Ascending aorta (tissue), 2 donors: ENCODE data around the gene NCAPG2. TPM values are rescaled to one million over a fixed set of nuclear protein-coding genes. Genes with fewer than 3 reads are reported as not detected.
"Not testable (repeated sequence)": the region's sequence is repeated elsewhere in the genome, so short reads cannot be mapped to it uniquely, and the experiment has no call there.

Source experiments
- DNase-seq, 2 donors: peaks; one replicate each; pipeline ENCODE4 v3.0.0-alpha.2; 2019; ENCODE audit warnings: low spot score in 2 of 2
- H3K27ac ChIP-seq, 2 donors: fragments of 200-600 bp; sonication (generic); one replicate each; pipeline ENCODE4 v1.5.1; 2016 to 2017; ENCODE audit warnings: mild to moderate bottlenecking in 1 of 2
- H3K27me3 ChIP-seq: fragments of 200-600 bp; sonication (generic); one replicate; pipeline ENCODE4 v1.5.1; 2017
- H3K36me3 ChIP-seq, 2 donors: fragments of 200-600 bp; sonication (generic); one replicate each; pipeline ENCODE4 v1.5.1; 2016
- H3K4me1 ChIP-seq, 2 donors: fragments of 200-600 bp; sonication (generic); one replicate each; pipeline ENCODE4 v1.5.1; 2016 to 2017; ENCODE audit warnings: mild to moderate bottlenecking in 1 of 2
- H3K4me3 ChIP-seq, 2 donors: fragments of 200-600 bp; sonication (generic); one replicate each; pipeline ENCODE4 v1.5.1; 2016 to 2017; ENCODE audit warnings: mild to moderate bottlenecking in 1 of 2
- H3K9me3 ChIP-seq, 2 donors: fragments of 200-600 bp; sonication (generic); one replicate each; pipeline ENCODE4 v1.5.1; 2016
- intact Hi-C: fragments of 100-400 bp; cut with DNase I; formaldehyde crosslinking; loops from one replicate; pipeline ENCODE4 v1.15.1; 2023
- total RNA-seq: library from RNA; depleted of rRNA; stranded (reverse); fragments of >200 nt; gene quantifications from one replicate; pipeline ENCODE4 v1.1.0, GENCODE V29; 2016
- TF ChIP-seq, protein P1 (sequence below), 3 experiments: fragments of 200-600 bp in 2 of 3; fragments of 450-650 bp in 1 of 3; sonication (generic) in 2 of 3; IDR thresholded peaks; one replicate each; pipeline ENCODE4 v1.5.1; 2016 to 2019; ENCODE audit warnings: antibody characterized with exemption in 3 of 3, mild to moderate bottlenecking in 1 of 3, moderate library complexity in 1 of 3

NCAPG2 gene
- total RNA-seq, 1 donor from 2014 or later: 1.6 TPM

DNA sequence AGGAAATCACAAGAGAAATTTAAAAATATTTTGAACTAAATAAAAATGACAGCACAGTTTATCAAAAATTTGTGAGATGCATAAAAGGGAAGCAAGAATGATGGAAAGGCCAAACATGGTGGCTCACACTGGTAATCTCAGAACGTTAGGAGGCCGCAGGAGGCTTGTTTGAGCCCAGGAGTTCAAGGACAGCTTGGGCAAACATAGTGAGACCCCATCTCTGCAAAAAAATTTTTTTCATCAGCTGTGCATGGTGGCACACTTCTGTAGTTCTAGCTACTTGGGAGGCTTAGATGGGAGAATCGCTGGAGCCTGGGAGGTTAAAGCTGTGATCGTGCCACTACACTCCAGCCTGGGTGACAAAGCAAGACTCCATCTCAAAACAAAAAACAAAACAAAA, 62.5 kb downstream of the NCAPG2 start:
- TF ChIP-seq, protein P1, sequence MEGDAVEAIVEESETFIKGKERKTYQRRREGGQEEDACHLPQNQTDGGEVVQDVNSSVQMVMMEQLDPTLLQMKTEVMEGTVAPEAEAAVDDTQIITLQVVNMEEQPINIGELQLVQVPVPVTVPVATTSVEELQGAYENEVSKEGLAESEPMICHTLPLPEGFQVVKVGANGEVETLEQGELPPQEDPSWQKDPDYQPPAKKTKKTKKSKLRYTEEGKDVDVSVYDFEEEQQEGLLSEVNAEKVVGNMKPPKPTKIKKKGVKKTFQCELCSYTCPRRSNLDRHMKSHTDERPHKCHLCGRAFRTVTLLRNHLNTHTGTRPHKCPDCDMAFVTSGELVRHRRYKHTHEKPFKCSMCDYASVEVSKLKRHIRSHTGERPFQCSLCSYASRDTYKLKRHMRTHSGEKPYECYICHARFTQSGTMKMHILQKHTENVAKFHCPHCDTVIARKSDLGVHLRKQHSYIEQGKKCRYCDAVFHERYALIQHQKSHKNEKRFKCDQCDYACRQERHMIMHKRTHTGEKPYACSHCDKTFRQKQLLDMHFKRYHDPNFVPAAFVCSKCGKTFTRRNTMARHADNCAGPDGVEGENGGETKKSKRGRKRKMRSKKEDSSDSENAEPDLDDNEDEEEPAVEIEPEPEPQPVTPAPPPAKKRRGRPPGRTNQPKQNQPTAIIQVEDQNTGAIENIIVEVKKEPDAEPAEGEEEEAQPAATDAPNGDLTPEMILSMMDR (IDR thresholded peaks at IDR 0.05): no peak
- DNase-seq: no peak
- Histone ChIP-seq H3K27ac (no peak overlapping the region), H3K36me3 (peaks cover 0 to 7% of the 10 kb centered on the region in 2 donors), H3K4me3 (no peak overlapping the region), H3K4me1 (no peaks in the 10 kb centered on the region), H3K27me3 (no peaks in the 10 kb centered on the region), H3K9me3 (no peaks in the 10 kb centered on the region)
- intact Hi-C loops: no loop called here

DNA sequence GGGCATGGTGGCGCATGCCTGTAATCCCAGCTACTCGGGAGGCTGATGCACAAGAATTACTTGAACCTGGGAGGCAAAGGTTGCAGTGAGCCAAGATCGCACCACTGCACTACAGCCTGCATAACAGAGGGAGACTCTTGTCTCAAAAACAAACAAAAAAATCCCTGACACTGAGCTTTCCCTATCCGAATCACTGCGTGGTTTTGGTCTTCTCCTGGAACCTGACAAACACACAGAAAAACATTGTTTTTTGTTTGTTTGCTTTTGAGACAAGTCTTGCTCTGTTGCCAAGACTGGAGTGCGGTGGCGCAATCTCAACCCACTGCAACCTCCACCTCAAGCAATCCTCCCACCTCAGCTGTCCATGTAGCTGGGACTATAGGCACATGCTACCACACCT, 66.6 kb downstream of the NCAPG2 start:
- TF ChIP-seq, protein P1 (IDR thresholded peaks at IDR 0.05): no peak
- Histone ChIP-seq H3K27ac (no peak overlapping the region), H3K27me3 (no peaks in the 10 kb centered on the region), H3K9me3 (no peaks in the 10 kb centered on the region), H3K4me3 (no peak overlapping the region), H3K4me1 (no peaks in the 10 kb centered on the region), H3K36me3 (peaks cover 0 to 4% of the 10 kb centered on the region in 2 donors)
- DNase-seq: no peak
- intact Hi-C loops: no loop called here

DNA sequence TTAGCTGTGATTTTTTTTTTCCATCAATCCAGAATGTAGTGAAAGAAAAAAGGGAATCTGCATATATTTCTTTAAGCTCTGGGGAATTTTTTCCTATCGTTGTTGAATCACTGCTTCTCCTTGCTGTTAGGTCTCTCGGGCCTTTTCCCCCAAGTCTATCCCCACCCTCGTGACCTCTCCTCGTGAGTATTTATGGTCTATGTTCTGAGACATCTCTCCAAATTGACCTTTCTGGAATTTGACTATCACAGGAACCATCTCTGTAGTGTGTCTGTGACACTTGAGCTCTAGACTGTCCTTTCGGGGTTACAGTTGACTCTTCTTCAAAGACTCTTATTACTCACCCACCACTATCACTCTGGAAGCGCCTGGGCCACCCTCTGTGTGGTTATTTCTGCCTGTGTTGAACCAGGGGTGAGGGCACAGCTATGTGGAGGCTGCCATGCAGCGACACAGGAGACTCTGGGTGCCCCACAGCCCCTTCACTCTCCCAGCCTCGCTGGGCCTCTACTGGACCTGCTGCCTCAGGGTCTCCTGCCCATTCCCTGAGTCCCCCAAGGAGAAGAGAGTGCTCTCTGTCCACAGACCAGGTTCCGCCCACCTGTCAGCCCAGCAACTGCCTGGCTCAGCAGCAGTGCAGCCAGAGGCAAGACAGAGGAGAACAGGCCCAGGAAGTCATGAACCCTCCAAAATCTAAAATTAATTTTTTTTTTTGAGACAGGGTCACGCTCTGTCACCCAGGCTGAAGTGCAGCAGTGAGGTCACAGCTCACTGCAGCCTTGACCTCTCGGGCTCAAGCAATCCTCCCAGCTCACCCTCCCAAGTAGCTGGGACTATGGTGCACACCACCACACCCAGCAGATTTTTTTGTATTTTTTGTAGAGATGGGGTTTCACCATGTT, 71.3 kb downstream of the NCAPG2 start:
- Histone ChIP-seq H3K27me3 (no peaks in the 10 kb centered on the region), H3K27ac (no peak overlapping the region), H3K36me3 (no peaks in the 10 kb centered on the region), H3K4me1 (peaks cover 0 to 4% of the 10 kb centered on the region in 2 donors), H3K9me3 (no peaks in the 10 kb centered on the region), H3K4me3 (no peak overlapping the region)
- intact Hi-C loops: no loop called here
- TF ChIP-seq, protein P1 (IDR thresholded peaks at IDR 0.05): no peak
- DNase-seq: no peak

DNA sequence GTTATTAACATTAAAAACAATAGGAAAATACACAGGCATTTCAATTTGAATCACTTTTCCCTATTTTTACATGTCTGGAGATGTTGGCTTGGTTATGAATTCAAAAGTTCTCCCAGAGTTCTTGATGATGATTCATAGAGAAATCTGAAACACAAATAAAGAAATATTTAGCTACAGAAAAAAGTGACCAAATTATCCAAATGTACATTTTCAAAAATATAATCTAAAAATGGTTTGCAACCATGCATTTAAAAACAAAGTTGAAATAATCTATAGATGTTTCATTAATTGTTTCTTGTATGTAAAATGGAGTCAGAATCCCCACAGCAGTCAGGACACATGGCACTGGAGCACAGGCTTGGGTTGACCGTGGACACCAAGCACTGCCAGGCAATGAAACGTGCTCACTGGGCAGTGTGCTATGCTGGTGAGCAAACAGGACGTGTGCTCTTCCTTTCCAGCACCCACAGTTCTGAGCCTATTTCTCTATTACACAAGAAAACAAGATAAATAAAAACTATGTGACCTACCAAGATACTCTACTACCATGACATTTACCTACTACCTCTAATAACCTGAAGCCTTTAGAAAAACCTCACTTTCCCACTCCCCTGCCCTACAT, 72.9 kb downstream of the NCAPG2 start:
- Histone ChIP-seq H3K27me3 (no peaks in the 10 kb centered on the region), H3K36me3 (no peaks in the 10 kb centered on the region), H3K4me3 (no peak overlapping the region), H3K9me3 (no peaks in the 10 kb centered on the region), H3K4me1 (peaks cover 0 to 4% of the 10 kb centered on the region in 2 donors), H3K27ac (peak overlapping the region; percentile 5 to 9)
- intact Hi-C loops: no loop called here
- TF ChIP-seq, protein P1 (IDR thresholded peaks at IDR 0.05): no peak
- no peak for DNase-seq

DNA sequence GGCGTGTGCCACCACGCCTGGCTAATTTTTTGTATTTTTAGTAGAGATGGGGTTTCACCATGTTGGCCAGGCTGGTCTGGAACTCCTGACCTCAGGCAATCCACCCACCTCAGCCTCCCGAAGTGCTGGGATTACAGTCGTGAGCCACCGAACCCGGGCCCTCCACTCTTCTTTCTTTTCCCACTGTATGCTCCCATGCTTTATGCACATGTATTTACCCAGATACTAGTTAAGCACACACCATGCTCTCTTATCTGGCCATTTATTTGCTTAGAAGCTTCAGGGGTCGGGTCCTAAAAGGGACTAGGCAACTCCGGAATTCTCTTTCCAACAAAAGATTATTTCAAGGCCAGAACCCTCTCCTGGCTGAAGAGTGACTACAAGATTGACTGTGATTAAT, 78.3 kb downstream of the NCAPG2 start:
- H3K4me3 ChIP-seq, H3K9me3 ChIP-seq, H3K27me3 ChIP-seq, H3K27ac ChIP-seq, H3K4me1 ChIP-seq, H3K36me3 ChIP-seq, DNase-seq, intact Hi-C loops: not testable (repeated sequence)

DNA sequence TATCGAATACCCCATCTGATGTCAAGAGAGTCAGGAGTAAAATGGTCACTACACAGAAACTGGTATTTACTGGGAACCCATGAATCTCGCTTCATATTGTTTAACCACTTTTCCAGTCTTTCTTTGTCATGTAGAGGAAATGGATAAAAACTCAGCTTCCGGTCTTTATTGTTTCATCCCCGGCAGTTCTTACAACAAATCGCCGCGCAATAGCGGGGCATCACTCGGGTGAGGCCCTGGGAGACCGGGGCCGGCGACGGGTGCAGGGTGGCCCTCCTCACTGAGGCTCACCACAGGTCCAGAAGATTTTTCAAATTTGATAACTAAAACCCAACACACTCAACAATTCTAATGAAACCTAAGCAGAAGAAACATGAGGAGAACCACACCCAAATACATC, 81.4 kb downstream of the NCAPG2 start:
- intact Hi-C loops: no loop called here
- TF ChIP-seq, protein P1 (IDR thresholded peaks at IDR 0.05): no peak

More for the DNA sequence above, 81.4 kb downstream of the NCAPG2 start:
- no peak overlapping the region for H3K4me3 ChIP-seq
- no peaks in the 10 kb centered on the region for H3K4me1 ChIP-seq
- no peaks in the 10 kb centered on the region for H3K27me3 ChIP-seq
- no peak for DNase-seq
- H3K27ac ChIP-seq: no peak overlapping the region
- no peaks in the 10 kb centered on the region for H3K36me3 ChIP-seq
- H3K9me3 ChIP-seq: no peaks in the 10 kb centered on the region
